ENCODE data around the gene GDPD1. TPM values are rescaled to one million over a fixed set of nuclear protein-coding genes. Genes with fewer than 3 reads are reported as not detected.
A peak's percentile ranks its signal among the peaks of the same experiment; 100 is the strongest.
"Not testable (repeated sequence)": the region's sequence is repeated elsewhere in the genome, so short reads cannot be mapped to it uniquely, and the experiment has no call there.

The GDPD1 gene
- total RNA-seq, 2 donors from 2014 or later: 3.4 to 5.0 TPM

DNA sequence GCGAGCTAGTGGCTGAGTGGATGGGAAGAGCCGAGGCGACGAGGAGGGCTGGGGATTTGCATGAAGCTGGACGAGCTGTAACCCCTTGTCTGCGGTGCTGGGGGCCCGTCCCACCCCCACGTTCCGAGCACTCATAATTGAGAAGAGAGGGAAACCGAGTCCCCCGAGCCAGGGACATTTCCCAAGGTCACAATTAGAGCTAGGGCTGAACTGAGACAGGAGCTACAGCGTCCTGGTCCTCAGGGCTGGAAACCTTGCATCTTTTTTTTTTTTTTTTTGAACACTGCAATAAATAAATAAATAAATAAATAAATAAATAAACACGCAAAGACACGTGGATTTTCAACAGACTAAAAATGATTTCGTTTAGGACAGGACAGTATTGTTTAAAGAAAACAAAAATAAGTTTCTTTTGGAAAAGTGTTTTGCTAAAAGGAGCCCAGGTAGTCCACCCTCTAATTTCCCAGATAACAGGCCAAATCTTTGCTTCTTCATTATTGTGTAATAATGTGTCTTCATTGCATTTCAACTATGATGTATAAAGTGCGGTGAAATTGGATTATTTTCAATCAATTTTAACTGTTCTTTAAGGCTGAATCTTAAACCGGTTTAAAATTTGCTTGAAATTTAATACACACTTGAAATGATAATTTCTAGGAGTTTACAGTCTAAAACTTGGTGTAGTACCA is 992 bp downstream of the GDPD1 start:
- H3K27ac ChIP-seq: peak overlapping the region; percentile 78
- no peak for DNase-seq

DNA sequence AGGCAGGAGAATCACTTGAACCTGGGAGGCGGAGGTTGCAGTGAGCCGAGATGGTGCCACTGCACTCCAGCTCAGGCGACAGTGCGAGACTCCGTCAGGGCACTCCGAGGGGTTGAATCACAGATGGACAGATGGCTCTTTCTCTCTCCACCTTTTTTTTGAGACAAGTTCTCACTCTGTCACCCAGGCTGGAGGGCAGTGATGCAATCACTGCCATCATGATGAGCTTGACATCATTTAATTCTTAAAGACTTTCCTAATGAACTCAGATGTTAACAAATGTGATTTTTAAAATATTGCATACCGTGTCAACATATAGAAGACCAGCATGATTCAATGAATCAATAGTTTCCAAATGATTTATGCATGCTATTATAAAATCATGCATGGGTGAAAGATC is 3.5 kb downstream of the GDPD1 start:
- DNase-seq: no peak
- TF ChIP-seq, protein P1, sequence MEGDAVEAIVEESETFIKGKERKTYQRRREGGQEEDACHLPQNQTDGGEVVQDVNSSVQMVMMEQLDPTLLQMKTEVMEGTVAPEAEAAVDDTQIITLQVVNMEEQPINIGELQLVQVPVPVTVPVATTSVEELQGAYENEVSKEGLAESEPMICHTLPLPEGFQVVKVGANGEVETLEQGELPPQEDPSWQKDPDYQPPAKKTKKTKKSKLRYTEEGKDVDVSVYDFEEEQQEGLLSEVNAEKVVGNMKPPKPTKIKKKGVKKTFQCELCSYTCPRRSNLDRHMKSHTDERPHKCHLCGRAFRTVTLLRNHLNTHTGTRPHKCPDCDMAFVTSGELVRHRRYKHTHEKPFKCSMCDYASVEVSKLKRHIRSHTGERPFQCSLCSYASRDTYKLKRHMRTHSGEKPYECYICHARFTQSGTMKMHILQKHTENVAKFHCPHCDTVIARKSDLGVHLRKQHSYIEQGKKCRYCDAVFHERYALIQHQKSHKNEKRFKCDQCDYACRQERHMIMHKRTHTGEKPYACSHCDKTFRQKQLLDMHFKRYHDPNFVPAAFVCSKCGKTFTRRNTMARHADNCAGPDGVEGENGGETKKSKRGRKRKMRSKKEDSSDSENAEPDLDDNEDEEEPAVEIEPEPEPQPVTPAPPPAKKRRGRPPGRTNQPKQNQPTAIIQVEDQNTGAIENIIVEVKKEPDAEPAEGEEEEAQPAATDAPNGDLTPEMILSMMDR (IDR thresholded peaks at IDR 0.05): no peak
- H3K9me3 ChIP-seq: no peaks in the 10 kb centered on the region
- H3K27ac ChIP-seq: no peak overlapping the region
- no peak overlapping the region for H3K4me3 ChIP-seq
- intact Hi-C loops (cut with DNase I): no loop called here
- no peaks in the 10 kb centered on the region for H3K27me3 ChIP-seq
- H3K9ac ChIP-seq (ENCODE audit: low read depth in 2 of 2, low read length in 2 of 2): no peak overlapping the region
- no peaks in the 10 kb centered on the region for H3K36me3 ChIP-seq
- no peaks in the 10 kb centered on the region for H3K4me1 ChIP-seq

More for the DNA sequence above, 992 bp downstream of the GDPD1 start:
- TF ChIP-seq, protein P1 (IDR thresholded peaks at IDR 0.05): no peak
- H3K36me3 ChIP-seq: no peaks in the 10 kb centered on the region
- H3K4me3 ChIP-seq: peak overlapping the region; percentile 74
- no peaks in the 10 kb centered on the region for H3K9me3 ChIP-seq
- intact Hi-C loops (cut with DNase I): no loop called here
- H3K9ac ChIP-seq (ENCODE audit: low read depth in 2 of 2, low read length in 2 of 2): peak overlapping the region; percentile 97 to 98
- H3K27me3 ChIP-seq: no peaks in the 10 kb centered on the region
- no peaks in the 10 kb centered on the region for H3K4me1 ChIP-seq

DNA sequence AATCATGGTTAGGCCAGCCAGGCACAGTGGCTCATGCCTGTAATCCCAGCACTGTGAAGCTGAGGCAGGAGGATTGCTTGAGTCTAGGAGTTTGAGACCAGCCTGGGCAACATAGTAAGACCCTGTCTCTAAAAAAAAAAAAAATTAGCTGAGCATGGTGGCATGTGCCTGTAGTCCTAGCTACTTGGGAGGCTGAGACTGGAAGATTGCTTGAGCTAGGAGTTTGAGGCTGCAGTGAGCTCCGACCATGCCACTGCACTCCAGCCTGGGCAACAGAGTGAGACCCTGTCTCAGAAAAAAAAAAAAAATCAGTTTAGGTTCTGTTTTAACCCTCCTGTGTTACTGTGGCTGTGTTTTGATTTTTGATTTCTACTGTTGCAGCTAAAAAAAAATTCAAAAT is 8.3 kb downstream of the GDPD1 start:
- H3K27me3 ChIP-seq; H3K4me3 ChIP-seq; H3K4me1 ChIP-seq; H3K9me3 ChIP-seq; DNase-seq; intact Hi-C loops (cut with DNase I); H3K27ac ChIP-seq; H3K9ac ChIP-seq (ENCODE audit: low read depth in 2 of 2, low read length in 2 of 2); H3K36me3 ChIP-seq: not testable (repeated sequence)

DNA sequence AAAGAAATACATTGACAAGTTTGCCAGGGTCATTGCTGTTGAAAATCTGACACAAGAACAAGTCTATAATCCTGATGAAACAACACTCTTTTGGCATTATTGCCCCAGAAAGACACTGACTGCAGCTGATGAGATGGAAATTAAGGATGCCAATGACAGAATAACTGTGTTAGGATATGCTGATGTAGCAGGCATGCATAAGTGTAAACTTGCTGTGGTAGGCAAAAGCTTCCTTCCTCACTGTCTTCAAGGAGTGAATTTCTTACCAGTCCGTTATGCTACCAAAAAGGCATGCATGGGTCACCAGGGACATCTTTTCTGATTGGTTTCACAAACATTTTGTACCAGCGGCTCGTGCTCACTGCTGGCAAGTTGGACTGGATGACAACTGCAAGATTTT is 10.5 kb downstream of the GDPD1 start:
- Histone ChIP-seq H3K4me3 (no peak overlapping the region), H3K27me3 (no peaks in the 10 kb centered on the region), H3K9ac (ENCODE audit: low read depth in 2 of 2, low read length in 2 of 2) (no peak overlapping the region), H3K4me1 (no peaks in the 10 kb centered on the region), H3K27ac (no peak overlapping the region), H3K36me3 (no peaks in the 10 kb centered on the region), H3K9me3 (no peaks in the 10 kb centered on the region)
- intact Hi-C loops (cut with DNase I): no loop called here
- DNase-seq: no peak
- TF ChIP-seq, protein P1 (IDR thresholded peaks at IDR 0.05): no peak

DNA sequence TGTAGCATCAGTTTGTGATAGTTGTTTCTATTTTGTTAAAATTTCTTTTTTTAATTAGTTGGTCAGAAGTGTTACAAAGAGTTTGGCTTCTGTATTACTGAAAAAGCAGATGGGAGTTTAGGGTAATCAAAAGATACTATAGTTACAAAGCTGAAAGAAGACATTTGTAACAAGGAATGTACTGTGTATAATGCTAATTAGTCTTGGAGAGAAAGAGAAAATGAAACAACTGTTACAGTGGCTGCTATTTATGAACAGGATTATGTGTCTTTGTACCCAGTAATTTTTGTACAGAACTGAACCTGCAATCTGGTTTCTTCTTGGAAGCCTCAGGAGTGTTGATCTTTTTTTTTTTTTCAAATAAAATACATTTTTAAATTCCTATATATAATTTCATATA is 14.3 kb downstream of the GDPD1 start:
- Histone ChIP-seq H3K9me3 (no peaks in the 10 kb centered on the region), H3K9ac (ENCODE audit: low read depth in 2 of 2, low read length in 2 of 2) (no peak overlapping the region), H3K4me1 (no peaks in the 10 kb centered on the region), H3K36me3 (no peaks in the 10 kb centered on the region), H3K27ac (no peak overlapping the region), H3K27me3 (no peaks in the 10 kb centered on the region), H3K4me3 (no peak overlapping the region)
- intact Hi-C loops (cut with DNase I): no loop called here
- TF ChIP-seq, protein P1 (IDR thresholded peaks at IDR 0.05): no peak
- DNase-seq: no peak

DNA sequence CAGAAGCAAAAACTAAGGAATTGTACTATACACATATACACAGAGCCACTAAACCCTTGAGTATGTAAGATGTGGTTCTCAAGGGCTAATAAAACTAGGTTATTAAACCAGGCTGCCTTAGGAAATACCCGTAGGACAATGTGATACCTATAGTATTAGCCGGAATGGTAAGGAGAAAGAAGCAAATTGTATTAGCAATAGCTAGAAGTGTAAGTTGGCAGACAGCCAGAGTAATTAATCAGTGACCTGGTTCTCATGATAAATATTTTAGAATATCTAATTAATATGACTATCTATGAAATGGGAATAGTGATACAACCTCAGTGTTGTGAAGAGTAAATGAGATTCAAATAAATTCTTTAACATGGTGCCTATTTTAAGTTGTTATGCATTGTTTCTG is 18.6 kb downstream of the GDPD1 start:
- Histone ChIP-seq H3K9me3 (no peaks in the 10 kb centered on the region), H3K27me3 (no peaks in the 10 kb centered on the region), H3K27ac (no peak overlapping the region), H3K4me3 (no peak overlapping the region), H3K4me1 (no peaks in the 10 kb centered on the region), H3K36me3 (no peaks in the 10 kb centered on the region), H3K9ac (ENCODE audit: low read depth in 2 of 2, low read length in 2 of 2) (no peak overlapping the region)
- no peak for DNase-seq
- TF ChIP-seq, protein P1 (IDR thresholded peaks at IDR 0.05): no peak
- intact Hi-C loops (cut with DNase I): no loop called here
